HG03025 (cell line): ENCODE results near the gene SNAPC5.
"Not testable (repeated sequence)": the region's sequence is repeated elsewhere in the genome, so short reads cannot be mapped to it uniquely, and the experiment has no call there.

ENCODE experiments used
- ATAC-seq: cut with Tn5 transposase; IDR thresholded peaks from one replicate; pipeline ENCODE4 v1.9.1; 2021; ENCODE audit warnings: mild to moderate bottlenecking, moderate library complexity; ENCODE audit not compliant: unreplicated experiment, low FRiP score

SNAPC5 gene

GRCh38 chr15:66461294-66461693 is 36.3 kb downstream of the SNAPC5 start:
- not testable (repeated sequence) for ATAC-seq

DNA sequence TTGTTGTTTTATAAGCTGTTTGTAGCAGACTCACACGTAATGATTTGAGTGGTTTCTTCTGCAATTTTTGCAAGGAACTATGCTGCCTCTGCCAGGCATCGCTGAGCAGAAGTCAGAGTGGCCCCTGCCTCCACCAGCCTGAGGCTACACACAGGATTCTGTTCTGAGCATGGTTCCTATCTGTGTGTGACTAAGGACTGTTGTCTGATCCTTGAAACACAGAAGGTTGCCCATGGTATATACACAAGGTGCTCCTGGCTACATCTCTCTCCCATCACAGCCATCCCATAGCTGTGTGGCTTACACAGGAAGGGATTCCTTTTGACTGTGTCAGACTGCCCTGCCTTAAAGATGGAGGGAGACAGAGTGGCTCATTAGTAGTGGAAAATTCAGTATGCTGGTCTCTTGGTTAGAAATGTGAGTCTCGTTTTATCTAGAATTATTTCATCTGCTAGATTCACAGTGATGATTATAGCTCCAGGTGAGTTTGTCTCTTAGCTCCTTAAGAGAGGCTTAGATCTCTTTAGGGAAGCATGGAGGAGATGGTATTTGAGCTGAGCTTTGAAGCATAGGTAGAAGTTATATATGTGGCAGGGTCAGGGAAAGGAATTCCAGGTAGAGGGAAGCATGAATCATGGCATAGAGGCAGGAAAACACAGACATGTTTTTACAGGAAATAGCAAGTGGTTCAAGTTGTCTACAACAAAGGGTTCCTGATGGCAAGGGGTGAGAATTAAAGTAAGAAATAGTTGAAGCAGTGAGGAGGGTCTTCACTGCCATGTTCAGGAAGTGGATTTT is 37.5 kb downstream of the SNAPC5 start:
- no peak for ATAC-seq

DNA sequence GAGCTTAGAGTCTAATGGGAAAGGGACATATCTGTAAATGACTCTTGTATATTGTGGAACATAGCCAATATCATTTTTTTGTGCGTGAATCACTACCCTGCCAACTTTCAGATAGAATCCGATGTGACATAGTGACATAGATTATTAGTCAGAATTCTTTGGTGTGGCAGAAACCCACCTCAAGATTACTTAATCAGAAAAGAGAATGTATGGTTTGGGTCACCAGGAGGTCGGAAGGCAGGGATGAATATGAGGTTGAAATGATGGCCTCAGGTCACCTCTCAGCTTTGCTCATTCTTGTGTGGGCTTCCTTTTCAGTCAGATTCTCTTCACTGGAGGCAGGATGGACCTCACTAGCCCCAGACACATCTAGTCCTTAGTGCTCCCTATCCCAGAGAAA is 41.4 kb downstream of the SNAPC5 start:
- ATAC-seq: no peak

DNA sequence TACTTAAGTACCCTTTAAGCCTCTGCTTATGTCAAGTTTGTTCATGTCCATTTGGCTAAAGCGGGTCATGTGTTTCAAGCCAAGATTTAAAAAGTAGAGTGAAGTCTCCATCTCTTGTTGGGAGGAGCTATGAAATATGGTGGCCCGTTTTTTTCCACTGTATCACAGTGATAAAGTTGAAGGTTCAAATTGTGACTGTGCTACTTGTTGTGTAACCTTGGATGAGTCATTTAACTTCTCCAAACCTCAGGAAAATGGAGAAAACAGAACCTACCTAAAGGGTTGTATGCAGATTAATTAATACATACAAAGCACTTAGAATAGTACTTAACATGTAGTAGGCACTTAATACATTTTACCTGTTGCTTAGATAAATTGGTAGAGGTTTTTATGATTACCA is 43.4 kb downstream of the SNAPC5 start:
- no peak for ATAC-seq

DNA sequence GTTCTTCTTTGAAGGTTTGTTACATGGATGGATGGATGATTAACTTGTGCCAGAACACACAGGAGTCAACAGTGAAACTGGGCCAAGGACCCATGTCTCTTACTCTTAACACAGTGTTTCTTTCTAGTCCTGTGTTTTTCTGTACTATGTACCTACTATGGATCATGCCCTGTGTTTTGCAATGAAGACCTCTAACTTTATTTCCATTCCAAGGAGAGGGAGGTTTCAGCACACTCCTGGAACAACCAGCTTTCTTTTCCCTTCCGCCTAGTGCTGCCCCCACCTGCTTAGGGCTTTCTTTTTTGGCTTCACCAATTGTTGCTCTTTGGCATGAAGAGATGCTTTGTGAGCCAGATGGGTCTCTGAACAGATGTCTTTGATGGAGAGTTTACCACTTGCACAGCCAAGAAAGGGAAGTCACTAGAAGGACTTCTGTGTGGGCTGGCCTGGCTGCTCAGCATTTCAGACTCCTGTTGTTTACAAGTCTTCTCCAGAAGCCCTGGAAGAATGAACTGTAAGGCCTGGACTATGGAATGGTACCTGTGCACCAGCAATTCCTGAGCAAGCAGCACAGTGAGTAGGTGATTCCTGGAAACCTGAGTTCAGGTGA is 44.5 kb downstream of the SNAPC5 start:
- no peak for ATAC-seq

GRCh38 chr15:66452420-66452819 is 45.1 kb downstream of the SNAPC5 start:
- no peak for ATAC-seq
